HS-5 (cell line): ENCODE data around the gene SPACA1.

Experiments used
- DNase-seq: peaks from one replicate; pipeline ENCODE4 v3.0.0-alpha.2; 2012; ENCODE audit warnings: low read depth

Gene SPACA1

GRCh38 chr6:88105741-88106340 lies 58.2 kb downstream of the SPACA1 start:
- DNase-seq: no peak

GRCh38 chr6:88107241-88107640 lies 59.6 kb downstream of the SPACA1 start:
- no peak for DNase-seq

GRCh38 chr6:88111991-88112390 lies 64.3 kb downstream of the SPACA1 start:
- no peak for DNase-seq

GRCh38 chr6:88114838-88115237 lies 67.2 kb downstream of the SPACA1 start:
- no peak for DNase-seq

GRCh38 chr6:88115307-88115706 lies 67.7 kb downstream of the SPACA1 start:
- no peak for DNase-seq

GRCh38 chr6:88116276-88116675 lies 68.6 kb downstream of the SPACA1 start:
- DNase-seq: no peak
